Neural cell (in vitro differentiated cells): ENCODE results near the gene MYO1H. TPM values are rescaled to one million over a fixed set of nuclear protein-coding genes. Genes with fewer than 3 reads are reported as not detected.

Source experiments
- H2AFZ ChIP-seq: fragments of 200-600, 300-800 bp; sonication (generic), shearing (Covaris generic); 2 replicates; pipeline ENCODE4 v1.6.0; 2014; ENCODE audit warnings: low read depth, mild to moderate bottlenecking, antibody characterized with exemption, low read length, moderate library complexity
- H3F3A ChIP-seq: fragments of 200-600 bp; shearing (Covaris generic); 2 replicates; pipeline ENCODE4 v1.6.1; 2016; ENCODE audit warnings: mild to moderate bottlenecking, moderate library complexity, mixed read lengths, antibody characterized with exemption, low read length; ENCODE audit not compliant: insufficient read depth, poor library complexity, severe bottlenecking
- H3K27ac ChIP-seq: fragments of 200-600, 300-800 bp; sonication (generic), shearing (Covaris generic); 2 replicates; pipeline ENCODE4 v1.5.1; 2014; ENCODE audit warnings: mild to moderate bottlenecking, low read length, moderate library complexity
- H3K27me3 ChIP-seq: fragments of 300-800, 200-600 bp; sonication (generic), shearing (Covaris generic); 2 replicates; pipeline ENCODE4 v1.6.0; 2014; ENCODE audit warnings: mild to moderate bottlenecking, low read depth, low read length, moderate library complexity; ENCODE audit not compliant: insufficient read depth
- H3K36me3 ChIP-seq: fragments of 300-800, 200-600 bp; sonication (generic), shearing (Covaris generic); 2 replicates; pipeline ENCODE4 v1.5.1; 2014; ENCODE audit warnings: mild to moderate bottlenecking, antibody characterized with exemption, low read length, moderate library complexity; ENCODE audit not compliant: insufficient read depth
- H3K4me2 ChIP-seq: fragments of 300-800, 200-600 bp; sonication (generic), shearing (Covaris generic); 2 replicates; pipeline ENCODE4 v1.6.0; 2014; ENCODE audit warnings: mild to moderate bottlenecking, low read length
- H3K4me3 ChIP-seq: fragments of 300-800, 200-600 bp; sonication (generic), shearing (Covaris generic); 2 replicates; pipeline ENCODE4 v1.5.1; 2014; ENCODE audit warnings: mild to moderate bottlenecking, low read length, moderate library complexity
- H3K79me2 ChIP-seq: fragments of 200-600 bp; shearing (Covaris generic); replicated peaks from 2 replicates; pipeline ENCODE4 v1.6.0; 2014; ENCODE audit warnings: mild to moderate bottlenecking, low read length, moderate library complexity; ENCODE audit not compliant: insufficient read depth
- H3K9ac ChIP-seq: fragments of 300-800, 200-600 bp; sonication (generic), shearing (Covaris generic); 2 replicates; pipeline ENCODE4 v1.6.1; 2016; ENCODE audit warnings: mild to moderate bottlenecking, low read length, mixed read lengths
- H3K9me2 ChIP-seq: fragments of 200-600 bp; shearing (Covaris generic); 2 replicates; pipeline ENCODE4 v1.6.1; 2016; ENCODE audit warnings: mild to moderate bottlenecking, low read length, mixed read lengths; ENCODE audit not compliant: insufficient read depth
- H3K9me3 ChIP-seq: fragments of 200-600, 300-800 bp; sonication (generic), shearing (Covaris generic); 2 replicates; pipeline ENCODE4 v1.6.1; 2016; ENCODE audit warnings: mild to moderate bottlenecking, mixed run types, low read length, moderate library complexity, mixed read lengths
- H4K20me1 ChIP-seq: fragments of 200-600 bp; shearing (Covaris generic); 2 replicates; pipeline ENCODE4 v1.6.1; 2016; ENCODE audit warnings: mild to moderate bottlenecking, mixed run types; ENCODE audit not compliant: insufficient read depth
- EP300 ChIP-seq: fragments of 450-650 bp; conservative IDR thresholded peaks from 2 replicates; pipeline ENCODE4 v1.6.1; 2014; ENCODE audit warnings: antibody characterized with exemption, mild to moderate bottlenecking, moderate library complexity; ENCODE audit not compliant: poor library complexity, severe bottlenecking
- EZH2 ChIP-seq: fragments of 200-600, 300-800 bp; shearing (Covaris generic), sonication (generic); IDR thresholded peaks from 2 replicates; pipeline ENCODE4 v1.6.1; 2014; ENCODE audit warnings: antibody characterized with exemption, low read length, borderline replicate concordance, mild to moderate bottlenecking; ENCODE audit not compliant: insufficient read depth, poor library complexity, severe bottlenecking
- MXI1 ChIP-seq: fragments of 450-650 bp; conservative IDR thresholded peaks from 2 replicates; pipeline ENCODE4 v1.6.1; 2014; ENCODE audit warnings: antibody characterized with exemption, mild to moderate bottlenecking; ENCODE audit not compliant: poor library complexity, severe bottlenecking
- POLR2AphosphoS5 ChIP-seq: IDR thresholded peaks from 2 replicates; pipeline ENCODE4 v1.6.1; 2012
- RAD21 ChIP-seq: fragments of 450-650 bp; conservative IDR thresholded peaks from 2 replicates; pipeline ENCODE4 v1.6.1; 2014; ENCODE audit warnings: antibody characterized with exemption, mild to moderate bottlenecking, moderate library complexity
- SMC3 ChIP-seq: fragments of 450-650 bp; conservative IDR thresholded peaks from 2 replicates; pipeline ENCODE4 v1.6.1; 2014; ENCODE audit warnings: antibody characterized with exemption, mild to moderate bottlenecking, moderate library complexity; ENCODE audit not compliant: poor library complexity
- TAF1 ChIP-seq: IDR thresholded peaks from 2 replicates; pipeline ENCODE4 v1.6.1; 2012; ENCODE audit warnings: low read depth
- polyA plus RNA-seq: library from polyadenylated mRNA; depleted of rRNA; stranded (reverse); fragments of >200 nt; gene quantifications from 2 replicates; pipeline ENCODE4 v1.2.3, GENCODE V29; 2014
- TF ChIP-seq, protein P1 (sequence below): fragments of 450-650 bp; IDR thresholded peaks from 2 replicates; pipeline ENCODE4 v1.5.1; 2014; ENCODE audit warnings: antibody characterized with exemption, mild to moderate bottlenecking, moderate library complexity; ENCODE audit not compliant: poor library complexity, severe bottlenecking
- TF ChIP-seq, protein P2 (sequence below): IDR thresholded peaks from 2 replicates; pipeline ENCODE4 v1.6.1; 2012; ENCODE audit warnings: borderline replicate concordance

The MYO1H gene
- polyA plus RNA-seq, 1 donor from 2014 or later, result 10.6 TPM

GRCh38 chr12:109386059-109386433 is 38.3 kb downstream of the MYO1H start:
- H2AFZ ChIP-seq, result no peak overlapping the region
- H3K9me2 ChIP-seq, result no peaks in the 10 kb centered on the region
- TF ChIP-seq SMC3, result no peak
- TF ChIP-seq, protein P1, sequence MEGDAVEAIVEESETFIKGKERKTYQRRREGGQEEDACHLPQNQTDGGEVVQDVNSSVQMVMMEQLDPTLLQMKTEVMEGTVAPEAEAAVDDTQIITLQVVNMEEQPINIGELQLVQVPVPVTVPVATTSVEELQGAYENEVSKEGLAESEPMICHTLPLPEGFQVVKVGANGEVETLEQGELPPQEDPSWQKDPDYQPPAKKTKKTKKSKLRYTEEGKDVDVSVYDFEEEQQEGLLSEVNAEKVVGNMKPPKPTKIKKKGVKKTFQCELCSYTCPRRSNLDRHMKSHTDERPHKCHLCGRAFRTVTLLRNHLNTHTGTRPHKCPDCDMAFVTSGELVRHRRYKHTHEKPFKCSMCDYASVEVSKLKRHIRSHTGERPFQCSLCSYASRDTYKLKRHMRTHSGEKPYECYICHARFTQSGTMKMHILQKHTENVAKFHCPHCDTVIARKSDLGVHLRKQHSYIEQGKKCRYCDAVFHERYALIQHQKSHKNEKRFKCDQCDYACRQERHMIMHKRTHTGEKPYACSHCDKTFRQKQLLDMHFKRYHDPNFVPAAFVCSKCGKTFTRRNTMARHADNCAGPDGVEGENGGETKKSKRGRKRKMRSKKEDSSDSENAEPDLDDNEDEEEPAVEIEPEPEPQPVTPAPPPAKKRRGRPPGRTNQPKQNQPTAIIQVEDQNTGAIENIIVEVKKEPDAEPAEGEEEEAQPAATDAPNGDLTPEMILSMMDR, result no peak
- no peak for TF ChIP-seq EZH2
- TF ChIP-seq TAF1, result no peak
- TF ChIP-seq POLR2AphosphoS5, result no peak
- TF ChIP-seq EP300, result no peak
- no peak for TF ChIP-seq RAD21
- no peak for TF ChIP-seq MXI1
- TF ChIP-seq, protein P2, sequence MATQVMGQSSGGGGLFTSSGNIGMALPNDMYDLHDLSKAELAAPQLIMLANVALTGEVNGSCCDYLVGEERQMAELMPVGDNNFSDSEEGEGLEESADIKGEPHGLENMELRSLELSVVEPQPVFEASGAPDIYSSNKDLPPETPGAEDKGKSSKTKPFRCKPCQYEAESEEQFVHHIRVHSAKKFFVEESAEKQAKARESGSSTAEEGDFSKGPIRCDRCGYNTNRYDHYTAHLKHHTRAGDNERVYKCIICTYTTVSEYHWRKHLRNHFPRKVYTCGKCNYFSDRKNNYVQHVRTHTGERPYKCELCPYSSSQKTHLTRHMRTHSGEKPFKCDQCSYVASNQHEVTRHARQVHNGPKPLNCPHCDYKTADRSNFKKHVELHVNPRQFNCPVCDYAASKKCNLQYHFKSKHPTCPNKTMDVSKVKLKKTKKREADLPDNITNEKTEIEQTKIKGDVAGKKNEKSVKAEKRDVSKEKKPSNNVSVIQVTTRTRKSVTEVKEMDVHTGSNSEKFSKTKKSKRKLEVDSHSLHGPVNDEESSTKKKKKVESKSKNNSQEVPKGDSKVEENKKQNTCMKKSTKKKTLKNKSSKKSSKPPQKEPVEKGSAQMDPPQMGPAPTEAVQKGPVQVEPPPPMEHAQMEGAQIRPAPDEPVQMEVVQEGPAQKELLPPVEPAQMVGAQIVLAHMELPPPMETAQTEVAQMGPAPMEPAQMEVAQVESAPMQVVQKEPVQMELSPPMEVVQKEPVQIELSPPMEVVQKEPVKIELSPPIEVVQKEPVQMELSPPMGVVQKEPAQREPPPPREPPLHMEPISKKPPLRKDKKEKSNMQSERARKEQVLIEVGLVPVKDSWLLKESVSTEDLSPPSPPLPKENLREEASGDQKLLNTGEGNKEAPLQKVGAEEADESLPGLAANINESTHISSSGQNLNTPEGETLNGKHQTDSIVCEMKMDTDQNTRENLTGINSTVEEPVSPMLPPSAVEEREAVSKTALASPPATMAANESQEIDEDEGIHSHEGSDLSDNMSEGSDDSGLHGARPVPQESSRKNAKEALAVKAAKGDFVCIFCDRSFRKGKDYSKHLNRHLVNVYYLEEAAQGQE, result no peak
- no peak overlapping the region for H3K9ac ChIP-seq
- no peaks in the 10 kb centered on the region for H3F3A ChIP-seq
- H3K4me2 ChIP-seq, result no peak overlapping the region
- H3K27ac ChIP-seq, result no peak overlapping the region
- H4K20me1 ChIP-seq, result no peaks in the 10 kb centered on the region
- H3K9me3 ChIP-seq, result no peaks in the 10 kb centered on the region
- H3K36me3 ChIP-seq, result no peaks in the 10 kb centered on the region
- no peaks in the 10 kb centered on the region for H3K79me2 ChIP-seq
- no peaks in the 10 kb centered on the region for H3K27me3 ChIP-seq
- H3K4me3 ChIP-seq, result no peak overlapping the region

DNA sequence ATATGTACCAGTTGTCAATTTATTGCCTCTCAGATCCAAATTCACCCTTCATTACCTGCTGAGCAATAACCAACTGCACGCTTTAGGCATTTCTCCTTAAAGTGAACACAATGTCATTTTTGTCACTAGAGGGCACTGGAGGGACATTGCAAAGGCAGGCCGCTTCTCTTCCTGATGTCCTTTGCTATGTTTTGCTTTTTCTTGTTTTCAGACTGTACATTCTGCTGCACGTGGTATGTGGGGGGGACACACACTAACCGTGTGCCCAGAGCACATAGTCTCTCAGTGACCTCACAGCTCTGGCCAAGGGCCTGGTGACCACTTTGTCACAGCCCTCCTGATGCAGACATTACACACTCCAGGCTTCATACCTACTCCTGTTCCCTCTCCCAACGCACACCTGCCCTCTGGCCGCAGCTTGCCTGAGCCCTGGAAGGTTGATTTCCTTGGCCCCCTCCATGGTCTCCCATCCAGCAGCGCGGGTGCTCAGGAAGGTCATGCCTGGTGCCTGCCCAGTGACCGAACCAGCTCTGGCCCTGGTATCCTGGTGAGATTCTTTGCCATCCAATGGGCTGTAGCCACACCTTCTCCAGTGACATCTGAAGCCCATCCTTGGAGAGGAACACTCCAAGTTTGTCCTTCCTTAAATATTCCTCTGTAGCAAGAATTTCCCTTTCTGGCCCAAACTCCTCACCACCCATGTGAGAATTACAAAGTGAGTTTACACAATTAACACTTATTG is 39.9 kb downstream of the MYO1H start:
- Histone ChIP-seq H2AFZ (no peak overlapping the region), H3K9me2 (no peaks in the 10 kb centered on the region), H4K20me1 (no peaks in the 10 kb centered on the region), H3K27me3 (no peaks in the 10 kb centered on the region), H3F3A (no peaks in the 10 kb centered on the region), H3K4me2 (no peak overlapping the region), H3K27ac (no peak overlapping the region), H3K4me3 (no peak overlapping the region), H3K9me3 (no peaks in the 10 kb centered on the region), H3K9ac (no peak overlapping the region), H3K79me2 (no peaks in the 10 kb centered on the region), H3K36me3 (no peaks in the 10 kb centered on the region)
- TF ChIP-seq SMC3, result peak; percentile 39
- TF ChIP-seq, protein P1, result peak; percentile 59
- no peak for TF ChIP-seq POLR2AphosphoS5
- TF ChIP-seq, protein P2, result no peak
- TF ChIP-seq RAD21, result peak; percentile 56
- TF ChIP-seq TAF1, result no peak
